A673 (cell line): Measurements from ENCODE around the gene MITF.

Experiments used
- EZH2 ChIP-seq: fragments of 200-600 bp; sonication (generic); IDR thresholded peaks from 2 replicates; pipeline ENCODE4 v1.6.1; 2017; ENCODE audit warnings: borderline replicate concordance, low read depth, mild to moderate bottlenecking, mixed read lengths, antibody characterized with exemption, low read length; ENCODE audit not compliant: poor library complexity, severe bottlenecking
- TF ChIP-seq, protein P1 (sequence below): fragments of 300-800, 200-600 bp; sonication (generic); conservative IDR thresholded peaks from 2 replicates; pipeline ENCODE4 v1.5.1; 2017; ENCODE audit warnings: low read depth, mild to moderate bottlenecking, antibody characterized with exemption, low read length, moderate library complexity, mixed read lengths

DNA sequence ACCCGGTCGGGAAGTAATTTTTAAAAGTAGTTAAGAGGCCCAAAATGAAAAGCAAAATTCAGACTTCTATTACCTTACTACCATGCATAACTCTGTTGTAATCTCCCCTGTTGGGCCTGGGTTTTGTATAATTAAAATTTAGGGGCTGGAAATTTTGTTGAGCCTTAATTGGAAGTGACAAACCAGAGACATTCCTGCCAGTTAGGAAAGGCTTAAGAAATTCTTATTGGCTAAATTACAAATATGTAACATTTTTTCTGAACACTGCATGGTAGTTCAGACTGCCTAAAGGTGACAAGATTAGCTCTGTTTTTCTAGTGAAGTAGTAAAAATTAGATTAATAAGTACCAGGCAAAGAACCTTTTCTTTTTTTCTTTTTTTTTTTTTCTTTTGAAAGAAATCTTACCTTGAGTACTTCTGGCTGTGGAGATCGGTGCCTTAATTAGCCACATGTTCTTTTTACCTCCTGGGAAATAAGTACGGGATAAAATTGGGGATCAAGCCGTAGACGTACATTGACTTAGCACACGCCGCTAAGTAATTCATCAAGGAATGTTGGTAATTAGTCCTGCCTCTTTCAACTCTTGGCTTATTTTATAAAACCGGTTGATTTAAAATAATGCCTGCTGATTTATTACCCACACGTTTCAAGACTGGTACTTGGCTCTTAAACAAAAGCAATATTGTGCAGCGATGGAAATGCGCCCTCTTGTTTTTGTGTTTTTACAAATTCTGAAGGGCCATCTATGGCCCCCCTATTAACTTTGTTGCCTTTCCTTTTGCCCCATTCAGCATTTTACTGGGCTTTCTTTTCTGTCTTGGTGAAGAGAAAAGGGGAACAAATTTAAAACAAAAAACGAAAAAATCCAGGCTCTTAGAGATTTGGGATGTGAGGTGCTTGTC lies 149.0 kb downstream of the MITF start:
- TF ChIP-seq, protein P1, sequence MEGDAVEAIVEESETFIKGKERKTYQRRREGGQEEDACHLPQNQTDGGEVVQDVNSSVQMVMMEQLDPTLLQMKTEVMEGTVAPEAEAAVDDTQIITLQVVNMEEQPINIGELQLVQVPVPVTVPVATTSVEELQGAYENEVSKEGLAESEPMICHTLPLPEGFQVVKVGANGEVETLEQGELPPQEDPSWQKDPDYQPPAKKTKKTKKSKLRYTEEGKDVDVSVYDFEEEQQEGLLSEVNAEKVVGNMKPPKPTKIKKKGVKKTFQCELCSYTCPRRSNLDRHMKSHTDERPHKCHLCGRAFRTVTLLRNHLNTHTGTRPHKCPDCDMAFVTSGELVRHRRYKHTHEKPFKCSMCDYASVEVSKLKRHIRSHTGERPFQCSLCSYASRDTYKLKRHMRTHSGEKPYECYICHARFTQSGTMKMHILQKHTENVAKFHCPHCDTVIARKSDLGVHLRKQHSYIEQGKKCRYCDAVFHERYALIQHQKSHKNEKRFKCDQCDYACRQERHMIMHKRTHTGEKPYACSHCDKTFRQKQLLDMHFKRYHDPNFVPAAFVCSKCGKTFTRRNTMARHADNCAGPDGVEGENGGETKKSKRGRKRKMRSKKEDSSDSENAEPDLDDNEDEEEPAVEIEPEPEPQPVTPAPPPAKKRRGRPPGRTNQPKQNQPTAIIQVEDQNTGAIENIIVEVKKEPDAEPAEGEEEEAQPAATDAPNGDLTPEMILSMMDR, result no peak
- no peak for TF ChIP-seq EZH2
